Stomach smooth muscle (tissue), 2 donors: ENCODE data around the gene AK8.

Experiments
- H3K27ac ChIP-seq: one replicate; pipeline ENCODE4 v1.7.0; 2013; ENCODE audit warnings: mild to moderate bottlenecking, low read length, inconsistent platforms
- H3K27me3 ChIP-seq, 2 donors: one replicate each; pipeline ENCODE4 v1.7.0; 2013; ENCODE audit warnings: low read length in 2 of 2; ENCODE audit not compliant: insufficient read depth in 2 of 2, control insufficient read depth in 1 of 2
- H3K36me3 ChIP-seq, 2 donors: one replicate each; pipeline ENCODE4 v1.7.0; 2013; ENCODE audit warnings: low read length in 2 of 2; ENCODE audit not compliant: control insufficient read depth in 2 of 2, insufficient read depth in 2 of 2
- H3K4me1 ChIP-seq: one replicate; pipeline ENCODE4 v1.7.0; 2013; ENCODE audit warnings: low read length; ENCODE audit not compliant: control insufficient read depth, insufficient read depth
- H3K4me3 ChIP-seq, 2 donors: one replicate each; pipeline ENCODE4 v1.7.0; 2013; ENCODE audit warnings: low read length in 2 of 2
- H3K9ac ChIP-seq, 2 donors: one replicate each; pipeline ENCODE4 v1.7.0; 2013; ENCODE audit warnings: low read length in 2 of 2, mild to moderate bottlenecking in 1 of 2
- H3K9me3 ChIP-seq, 2 donors: one replicate each; pipeline ENCODE4 v1.7.0; 2013; ENCODE audit warnings: low read length in 2 of 2; ENCODE audit not compliant: control insufficient read depth in 2 of 2
- donor health status: healthy.
- donor health status: Pancreatic carcinoma.

AK8 gene

GRCh38 chr9:132795511-132796303, 82.4 kb downstream of the AK8 start:
- peaks cover 9% of the 10 kb centered on the region for H3K4me1 ChIP-seq

GRCh38 chr9:132794730-132795380, 83.2 kb downstream of the AK8 start:
- Histone ChIP-seq H3K27ac (no peak overlapping the region), H3K9me3 (no peaks in the 10 kb centered on the region), H3K36me3 (no peaks in the 10 kb centered on the region), H3K27me3 (peaks cover 3 to 8% of the 10 kb centered on the region in 2 donors), H3K4me3 (no peak overlapping the region), H3K4me1 (peaks cover 5% of the 10 kb centered on the region), H3K9ac (no peak overlapping the region)

More at GRCh38 chr9:132795511-132796303, 82.4 kb downstream of the AK8 start:
- Histone ChIP-seq H3K4me3 (no peak overlapping the region), H3K36me3 (no peaks in the 10 kb centered on the region), H3K9me3 (no peaks in the 10 kb centered on the region), H3K9ac (no peak overlapping the region), H3K27me3 (peaks cover 3 to 8% of the 10 kb centered on the region in 2 donors), H3K27ac (no peak overlapping the region)

DNA sequence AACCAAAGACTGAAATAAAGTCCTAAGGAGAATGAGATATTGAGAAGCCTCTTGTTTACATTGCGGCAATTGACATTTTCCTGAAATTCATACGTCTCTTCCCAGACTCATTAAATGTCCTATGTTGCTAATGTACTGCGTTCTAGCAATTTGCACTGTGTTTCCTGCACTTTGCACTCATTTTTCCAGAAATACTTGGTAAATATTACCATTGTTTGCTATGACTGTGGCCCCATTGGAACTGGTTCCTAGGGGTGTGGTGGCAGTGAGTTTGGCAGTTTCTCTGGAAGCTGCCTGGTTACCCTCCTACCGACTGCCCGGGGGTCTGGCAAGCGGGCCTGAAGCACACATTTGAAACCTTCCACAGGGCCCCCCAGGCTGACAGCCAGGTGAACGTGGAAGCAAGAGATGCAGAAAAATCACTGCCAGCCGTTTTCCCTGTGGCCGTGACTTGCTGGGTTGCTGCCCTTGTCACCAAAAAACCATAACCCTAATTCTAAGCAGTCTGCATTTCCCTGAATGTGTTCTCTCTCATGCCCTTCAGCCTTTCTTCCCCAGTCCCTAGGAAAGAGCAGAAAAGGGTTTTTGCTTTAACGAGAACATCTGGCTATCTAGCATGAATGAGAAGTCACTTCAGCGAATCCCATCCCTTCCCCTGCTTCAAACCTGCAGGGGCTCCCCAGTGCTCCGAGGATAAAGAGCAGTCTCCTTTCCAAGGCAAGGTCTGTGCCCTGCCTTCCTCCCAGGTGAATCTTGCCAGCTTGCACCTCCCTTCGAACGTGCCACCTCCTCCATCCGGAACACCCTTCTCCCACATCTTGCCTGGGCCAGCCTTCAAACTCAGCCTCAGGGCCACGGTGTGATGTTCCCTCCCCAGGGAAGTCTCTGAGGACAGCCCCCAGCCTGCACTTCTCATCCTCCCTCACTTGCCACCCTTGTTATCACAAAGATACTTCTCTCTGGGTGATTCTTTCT, 84.2 kb downstream of the AK8 start:
- peaks cover 3 to 8% of the 10 kb centered on the region in 2 donors for H3K27me3 ChIP-seq
- H3K27ac ChIP-seq, result no peak overlapping the region

GRCh38 chr9:132792547-132792946, 85.5 kb downstream of the AK8 start:
- Histone ChIP-seq H3K27ac (no peak overlapping the region), H3K4me3 (no peak overlapping the region), H3K4me1 (no peaks in the 10 kb centered on the region), H3K36me3 (no peaks in the 10 kb centered on the region), H3K9me3 (no peaks in the 10 kb centered on the region), H3K9ac (no peak overlapping the region), H3K27me3 (peaks cover 0 to 6% of the 10 kb centered on the region in 2 donors)

More for the DNA sequence above, 84.2 kb downstream of the AK8 start:
- Histone ChIP-seq H3K9ac (no peak overlapping the region), H3K9me3 (no peaks in the 10 kb centered on the region), H3K4me3 (no peak overlapping the region), H3K4me1 (peaks cover 2% of the 10 kb centered on the region), H3K36me3 (no peaks in the 10 kb centered on the region)

DNA sequence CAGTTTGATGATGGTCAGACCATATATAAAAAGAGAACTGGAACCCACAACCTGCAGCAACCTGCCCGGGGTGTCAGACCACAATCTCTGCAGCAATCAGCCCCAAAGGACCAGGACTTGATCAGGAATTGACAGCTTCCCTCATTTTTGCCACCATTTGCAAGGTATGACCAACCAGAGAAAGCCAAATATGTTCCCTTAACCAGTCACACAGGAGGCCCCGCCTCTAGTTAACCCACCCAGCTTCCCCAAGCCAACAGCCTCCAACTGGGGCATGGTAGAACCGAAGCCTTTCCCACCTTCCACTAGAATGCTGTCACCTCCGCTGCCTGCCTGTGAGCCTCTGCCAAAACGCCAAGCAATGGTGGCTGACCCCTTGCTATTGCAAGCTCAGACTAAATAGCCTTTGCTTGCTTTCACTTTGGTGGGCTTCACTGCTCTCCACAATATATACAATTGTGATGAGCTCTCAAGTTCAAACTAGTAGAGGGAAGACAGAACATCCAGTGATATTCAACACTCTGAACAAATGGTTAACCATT, 86.3 kb downstream of the AK8 start:
- no peaks in the 10 kb centered on the region for H3K9me3 ChIP-seq
- no peak overlapping the region for H3K27ac ChIP-seq
- H3K4me1 ChIP-seq, result no peaks in the 10 kb centered on the region
- H3K4me3 ChIP-seq, result no peak overlapping the region
- no peak overlapping the region for H3K9ac ChIP-seq
- H3K36me3 ChIP-seq, result no peaks in the 10 kb centered on the region
- H3K27me3 ChIP-seq, result peaks cover 0 to 6% of the 10 kb centered on the region in 2 donors

DNA sequence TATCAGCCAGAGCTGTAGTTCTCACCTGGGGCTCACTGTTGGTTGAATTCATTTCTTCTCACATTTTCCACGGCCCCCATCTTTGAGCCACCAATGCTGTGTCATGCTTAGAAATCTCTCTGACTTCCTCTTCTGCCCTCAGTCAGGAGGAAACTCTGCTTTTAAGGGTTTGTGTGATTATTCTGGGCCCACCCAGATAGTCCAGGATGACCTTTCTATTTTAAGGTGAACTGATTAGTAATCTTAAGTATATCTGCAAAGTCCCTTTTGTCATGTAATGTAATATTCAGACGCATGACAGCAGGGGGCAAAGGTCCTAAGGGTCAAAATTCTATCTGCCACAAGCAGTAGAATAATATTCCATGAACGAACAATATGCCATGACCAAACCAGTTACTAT, 88.4 kb downstream of the AK8 start:
- H3K27me3 ChIP-seq, result peaks cover 0 to 2% of the 10 kb centered on the region in 2 donors
- H3K9ac ChIP-seq, result no peak overlapping the region
- H3K36me3 ChIP-seq, result no peaks in the 10 kb centered on the region
- H3K27ac ChIP-seq, result no peak overlapping the region
- no peak overlapping the region for H3K4me3 ChIP-seq
- no peaks in the 10 kb centered on the region for H3K9me3 ChIP-seq
- H3K4me1 ChIP-seq, result no peaks in the 10 kb centered on the region

DNA sequence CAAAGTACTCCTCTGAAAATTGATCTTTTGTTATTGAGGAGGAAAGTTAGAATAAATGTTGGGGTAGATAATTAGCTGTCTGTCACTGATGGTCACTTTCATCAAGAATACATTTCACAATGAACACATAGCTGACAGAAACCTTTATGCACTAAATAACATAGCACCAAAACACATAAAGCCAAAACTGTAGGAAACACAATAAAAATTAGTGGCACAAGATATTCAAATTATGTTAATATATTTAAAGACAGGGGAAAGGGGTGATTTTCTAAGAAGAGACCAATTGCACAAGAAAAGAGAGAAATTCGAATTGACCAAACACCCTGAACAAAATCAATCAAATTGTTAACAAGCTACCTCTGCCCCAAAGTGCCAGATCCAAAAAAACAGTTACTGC, 89.7 kb downstream of the AK8 start:
- no peaks in the 10 kb centered on the region for H3K27me3 ChIP-seq
- H3K4me1 ChIP-seq, result no peaks in the 10 kb centered on the region
- no peak overlapping the region for H3K4me3 ChIP-seq
- no peaks in the 10 kb centered on the region for H3K9me3 ChIP-seq
- H3K9ac ChIP-seq, result no peak overlapping the region
- H3K27ac ChIP-seq, result no peak overlapping the region
- no peaks in the 10 kb centered on the region for H3K36me3 ChIP-seq

DNA sequence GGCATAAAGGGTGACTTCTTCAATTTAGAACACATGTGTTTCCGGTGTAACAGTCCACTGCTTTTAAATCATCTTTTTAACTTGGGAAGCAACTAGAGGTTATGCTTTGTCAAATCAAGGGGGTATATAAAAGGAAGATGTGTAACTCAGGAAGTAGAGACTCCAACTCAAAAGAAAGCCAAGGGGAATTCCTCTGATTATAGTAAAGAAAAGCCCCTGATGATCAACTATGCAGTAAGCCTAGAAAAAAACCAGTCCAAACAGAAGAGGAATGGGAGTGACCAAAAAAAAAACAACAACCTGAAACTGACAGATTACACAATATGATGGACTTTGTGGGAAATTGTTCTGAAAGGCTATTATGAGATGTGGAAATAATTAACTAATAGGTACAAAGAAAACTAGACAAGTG, 90.3 kb downstream of the AK8 start:
- no peak overlapping the region for H3K9ac ChIP-seq
- no peaks in the 10 kb centered on the region for H3K36me3 ChIP-seq
- no peak overlapping the region for H3K4me3 ChIP-seq
- H3K27ac ChIP-seq, result no peak overlapping the region
- H3K9me3 ChIP-seq, result no peaks in the 10 kb centered on the region
- no peaks in the 10 kb centered on the region for H3K4me1 ChIP-seq
- H3K27me3 ChIP-seq, result no peaks in the 10 kb centered on the region

GRCh38 chr9:132784286-132784830, 93.7 kb downstream of the AK8 start:
- no peak overlapping the region for H3K4me3 ChIP-seq
- H3K27me3 ChIP-seq, result no peaks in the 10 kb centered on the region
- no peaks in the 10 kb centered on the region for H3K9me3 ChIP-seq
- no peak overlapping the region for H3K9ac ChIP-seq
- H3K27ac ChIP-seq, result no peak overlapping the region
- H3K4me1 ChIP-seq, result no peaks in the 10 kb centered on the region
- no peaks in the 10 kb centered on the region for H3K36me3 ChIP-seq

DNA sequence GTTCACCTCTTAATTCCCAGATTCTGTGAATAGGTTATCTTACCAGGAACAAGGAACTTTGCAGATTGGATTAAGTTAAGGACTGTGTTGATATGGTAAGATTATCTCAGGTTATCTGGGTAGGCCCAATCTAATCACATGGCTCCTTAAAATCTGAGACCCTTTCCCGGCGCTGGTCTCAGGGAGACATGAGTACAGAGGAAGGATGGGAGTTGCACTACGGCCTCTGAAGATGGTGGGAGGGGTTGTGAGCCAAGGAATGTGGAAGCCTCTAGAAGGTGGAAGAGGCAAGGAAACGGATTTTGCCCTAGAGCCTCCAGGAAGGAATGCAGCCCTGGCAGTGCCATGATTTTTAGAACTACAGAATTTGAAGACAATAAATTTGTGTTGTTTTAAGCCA, 95.1 kb downstream of the AK8 start:
- Histone ChIP-seq H3K9me3 (no peaks in the 10 kb centered on the region), H3K27me3 (no peaks in the 10 kb centered on the region), H3K4me3 (no peak overlapping the region), H3K36me3 (no peaks in the 10 kb centered on the region), H3K4me1 (no peaks in the 10 kb centered on the region), H3K9ac (no peak overlapping the region), H3K27ac (no peak overlapping the region)
